Ishikawa (cell line): ENCODE data around the gene RMDN2.

ENCODE experiments used
- EP300 ChIP-seq: IDR thresholded peaks from 2 replicates; pipeline ENCODE4 v1.6.1; 2012; ENCODE audit warnings: borderline replicate concordance
- NFIC ChIP-seq: IDR thresholded peaks from 2 replicates; pipeline ENCODE4 v1.6.1; 2012
- YY1 ChIP-seq: IDR thresholded peaks from 2 replicates; pipeline ENCODE4 v1.6.1; 2012; ENCODE audit warnings: low read depth
- TF ChIP-seq, protein P1 (sequence below): IDR thresholded peaks from 2 replicates; pipeline ENCODE4 v1.6.1; 2012
- TF ChIP-seq, protein P2 (sequence below): IDR thresholded peaks from 2 replicates; pipeline ENCODE4 v1.6.1; 2012; ENCODE audit warnings: low read depth, mild to moderate bottlenecking
- TF ChIP-seq, protein P3 (sequence below): IDR thresholded peaks from 2 replicates; pipeline ENCODE4 v1.6.1; 2012

DNA sequence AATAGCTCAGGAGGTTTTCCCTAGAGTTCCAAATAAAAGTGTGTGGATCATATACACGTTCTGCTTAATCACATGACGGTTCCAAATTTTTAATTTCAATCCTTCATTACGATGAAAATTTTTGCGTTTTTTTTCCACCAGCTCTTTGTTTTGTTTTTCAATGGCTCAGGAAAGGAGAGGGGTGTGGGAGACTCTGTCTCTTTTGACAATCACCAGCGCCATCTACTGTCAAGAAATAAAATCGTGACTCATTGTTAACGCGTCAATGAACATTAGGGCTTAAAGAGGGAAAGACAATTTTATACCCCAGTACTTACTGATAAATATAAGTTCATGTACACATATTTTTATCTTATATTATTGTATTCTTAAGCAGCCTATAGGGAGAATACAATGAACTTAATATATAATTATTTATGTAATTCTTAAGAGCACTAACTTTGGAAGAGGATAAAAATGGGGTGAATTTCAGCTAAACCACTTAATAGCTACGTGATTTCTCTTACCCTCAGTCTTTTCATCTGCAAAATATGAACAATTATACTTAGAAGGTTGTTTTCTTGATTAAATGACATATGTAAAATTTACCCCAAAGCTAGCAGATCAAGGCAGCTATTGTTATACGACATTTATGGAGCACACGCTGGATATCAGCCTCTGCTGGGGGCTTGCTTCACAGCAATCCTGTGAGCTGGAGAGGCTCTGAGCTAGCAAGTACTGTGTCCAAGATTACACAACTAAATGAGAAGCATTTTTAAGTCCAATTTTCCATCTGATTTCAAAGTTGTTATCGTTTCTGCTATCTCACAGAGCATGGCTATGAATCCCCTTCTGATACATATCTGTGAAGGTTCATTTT lies 47.4 kb upstream of the RMDN2 start:
- TF ChIP-seq NFIC (no peak), YY1 (no peak), EP300 (no peak)
- TF ChIP-seq, protein P1, sequence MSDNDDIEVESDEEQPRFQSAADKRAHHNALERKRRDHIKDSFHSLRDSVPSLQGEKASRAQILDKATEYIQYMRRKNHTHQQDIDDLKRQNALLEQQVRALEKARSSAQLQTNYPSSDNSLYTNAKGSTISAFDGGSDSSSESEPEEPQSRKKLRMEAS = no peak
- TF ChIP-seq, protein P2, sequence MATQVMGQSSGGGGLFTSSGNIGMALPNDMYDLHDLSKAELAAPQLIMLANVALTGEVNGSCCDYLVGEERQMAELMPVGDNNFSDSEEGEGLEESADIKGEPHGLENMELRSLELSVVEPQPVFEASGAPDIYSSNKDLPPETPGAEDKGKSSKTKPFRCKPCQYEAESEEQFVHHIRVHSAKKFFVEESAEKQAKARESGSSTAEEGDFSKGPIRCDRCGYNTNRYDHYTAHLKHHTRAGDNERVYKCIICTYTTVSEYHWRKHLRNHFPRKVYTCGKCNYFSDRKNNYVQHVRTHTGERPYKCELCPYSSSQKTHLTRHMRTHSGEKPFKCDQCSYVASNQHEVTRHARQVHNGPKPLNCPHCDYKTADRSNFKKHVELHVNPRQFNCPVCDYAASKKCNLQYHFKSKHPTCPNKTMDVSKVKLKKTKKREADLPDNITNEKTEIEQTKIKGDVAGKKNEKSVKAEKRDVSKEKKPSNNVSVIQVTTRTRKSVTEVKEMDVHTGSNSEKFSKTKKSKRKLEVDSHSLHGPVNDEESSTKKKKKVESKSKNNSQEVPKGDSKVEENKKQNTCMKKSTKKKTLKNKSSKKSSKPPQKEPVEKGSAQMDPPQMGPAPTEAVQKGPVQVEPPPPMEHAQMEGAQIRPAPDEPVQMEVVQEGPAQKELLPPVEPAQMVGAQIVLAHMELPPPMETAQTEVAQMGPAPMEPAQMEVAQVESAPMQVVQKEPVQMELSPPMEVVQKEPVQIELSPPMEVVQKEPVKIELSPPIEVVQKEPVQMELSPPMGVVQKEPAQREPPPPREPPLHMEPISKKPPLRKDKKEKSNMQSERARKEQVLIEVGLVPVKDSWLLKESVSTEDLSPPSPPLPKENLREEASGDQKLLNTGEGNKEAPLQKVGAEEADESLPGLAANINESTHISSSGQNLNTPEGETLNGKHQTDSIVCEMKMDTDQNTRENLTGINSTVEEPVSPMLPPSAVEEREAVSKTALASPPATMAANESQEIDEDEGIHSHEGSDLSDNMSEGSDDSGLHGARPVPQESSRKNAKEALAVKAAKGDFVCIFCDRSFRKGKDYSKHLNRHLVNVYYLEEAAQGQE = no peak
- TF ChIP-seq, protein P3, sequence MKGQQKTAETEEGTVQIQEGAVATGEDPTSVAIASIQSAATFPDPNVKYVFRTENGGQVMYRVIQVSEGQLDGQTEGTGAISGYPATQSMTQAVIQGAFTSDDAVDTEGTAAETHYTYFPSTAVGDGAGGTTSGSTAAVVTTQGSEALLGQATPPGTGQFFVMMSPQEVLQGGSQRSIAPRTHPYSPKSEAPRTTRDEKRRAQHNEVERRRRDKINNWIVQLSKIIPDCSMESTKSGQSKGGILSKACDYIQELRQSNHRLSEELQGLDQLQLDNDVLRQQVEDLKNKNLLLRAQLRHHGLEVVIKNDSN = no peak
